AG10803 (cell line): Measurements from ENCODE around the gene RMND5B.
"Not testable (repeated sequence)": the region's sequence is repeated elsewhere in the genome, so short reads cannot be mapped to it uniquely, and the experiment has no call there.

Source experiments
- DNase-seq: peaks from one replicate; pipeline ENCODE4 v3.0.0; 2010; ENCODE audit warnings: low read depth
- H3K4me3 ChIP-seq: 2 replicates; pipeline ENCODE4 v1.5.1; 2011; ENCODE audit warnings: mild to moderate bottlenecking, low read length, control low read depth
- TF ChIP-seq, protein P1 (sequence below): conservative IDR thresholded peaks from 2 replicates; pipeline ENCODE4 v1.5.1; 2011; ENCODE audit warnings: mild to moderate bottlenecking, low read length, control low read depth, inconsistent platforms

Gene RMND5B

GRCh38 chr5:178123966-178124925 lies 6.6 kb upstream of the RMND5B start:
- TF ChIP-seq, protein P1, sequence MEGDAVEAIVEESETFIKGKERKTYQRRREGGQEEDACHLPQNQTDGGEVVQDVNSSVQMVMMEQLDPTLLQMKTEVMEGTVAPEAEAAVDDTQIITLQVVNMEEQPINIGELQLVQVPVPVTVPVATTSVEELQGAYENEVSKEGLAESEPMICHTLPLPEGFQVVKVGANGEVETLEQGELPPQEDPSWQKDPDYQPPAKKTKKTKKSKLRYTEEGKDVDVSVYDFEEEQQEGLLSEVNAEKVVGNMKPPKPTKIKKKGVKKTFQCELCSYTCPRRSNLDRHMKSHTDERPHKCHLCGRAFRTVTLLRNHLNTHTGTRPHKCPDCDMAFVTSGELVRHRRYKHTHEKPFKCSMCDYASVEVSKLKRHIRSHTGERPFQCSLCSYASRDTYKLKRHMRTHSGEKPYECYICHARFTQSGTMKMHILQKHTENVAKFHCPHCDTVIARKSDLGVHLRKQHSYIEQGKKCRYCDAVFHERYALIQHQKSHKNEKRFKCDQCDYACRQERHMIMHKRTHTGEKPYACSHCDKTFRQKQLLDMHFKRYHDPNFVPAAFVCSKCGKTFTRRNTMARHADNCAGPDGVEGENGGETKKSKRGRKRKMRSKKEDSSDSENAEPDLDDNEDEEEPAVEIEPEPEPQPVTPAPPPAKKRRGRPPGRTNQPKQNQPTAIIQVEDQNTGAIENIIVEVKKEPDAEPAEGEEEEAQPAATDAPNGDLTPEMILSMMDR, result no peak
- H3K4me3 ChIP-seq, result no peak overlapping the region
- DNase-seq, result no peak

GRCh38 chr5:178125253-178125906 lies 5.4 kb upstream of the RMND5B start:
- no peak overlapping the region for H3K4me3 ChIP-seq
- TF ChIP-seq, protein P1, result no peak
- no peak for DNase-seq

DNA sequence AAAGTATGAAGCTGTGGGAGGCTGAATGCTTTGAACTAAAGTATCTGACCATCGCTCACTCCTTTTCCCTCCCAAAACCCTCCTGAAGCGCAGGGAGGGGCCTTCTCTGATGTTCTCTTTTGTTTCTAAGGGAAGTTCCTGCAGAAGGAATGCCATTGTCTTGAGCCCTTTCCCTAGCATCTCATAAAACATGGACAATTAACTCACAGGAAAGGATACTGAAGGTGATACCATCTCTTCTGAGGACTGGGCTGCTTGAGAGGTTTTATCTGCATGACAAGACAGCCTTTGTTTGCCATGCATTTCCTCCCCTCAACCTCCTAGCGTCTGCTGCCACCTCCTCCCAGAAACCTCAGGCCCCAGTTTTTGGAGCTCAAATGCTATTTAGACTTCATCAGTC lies 4.3 kb upstream of the RMND5B start:
- DNase-seq, result no peak
- TF ChIP-seq, protein P1, result no peak
- no peak overlapping the region for H3K4me3 ChIP-seq

- H3K4me3 ChIP-seq, result not testable (repeated sequence)
- DNase-seq, result peak; percentile 5
Observed at GRCh38 chr5:178127300-178128009, 3.4 kb upstream of the RMND5B start.

GRCh38 chr5:178129296-178129695 lies 1.5 kb upstream of the RMND5B start:
- no peak for DNase-seq
- TF ChIP-seq, protein P1, result no peak

DNA sequence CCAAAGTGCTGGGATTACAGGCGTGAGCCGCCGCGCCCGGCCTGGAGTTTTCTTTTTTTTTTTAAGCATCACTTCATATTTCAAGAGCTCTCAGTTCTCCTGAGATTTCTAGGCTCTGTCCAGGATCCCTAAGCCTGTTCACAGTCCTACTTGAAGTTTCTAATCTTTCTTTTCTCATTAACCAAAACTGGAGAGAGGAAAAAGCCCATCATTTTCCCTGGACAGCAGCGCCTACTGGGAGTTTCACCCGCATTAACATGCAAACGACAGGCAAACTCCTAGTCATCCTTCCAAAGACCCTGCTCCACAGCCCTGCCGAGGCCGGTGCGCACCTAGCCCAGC lies 609 bp upstream of the RMND5B start:
- peak; percentile 15 for DNase-seq
- H3K4me3 ChIP-seq, result peak overlapping the region; percentile 63

More at GRCh38 chr5:178129296-178129695, 1.5 kb upstream of the RMND5B start:
- no peak overlapping the region for H3K4me3 ChIP-seq

DNA sequence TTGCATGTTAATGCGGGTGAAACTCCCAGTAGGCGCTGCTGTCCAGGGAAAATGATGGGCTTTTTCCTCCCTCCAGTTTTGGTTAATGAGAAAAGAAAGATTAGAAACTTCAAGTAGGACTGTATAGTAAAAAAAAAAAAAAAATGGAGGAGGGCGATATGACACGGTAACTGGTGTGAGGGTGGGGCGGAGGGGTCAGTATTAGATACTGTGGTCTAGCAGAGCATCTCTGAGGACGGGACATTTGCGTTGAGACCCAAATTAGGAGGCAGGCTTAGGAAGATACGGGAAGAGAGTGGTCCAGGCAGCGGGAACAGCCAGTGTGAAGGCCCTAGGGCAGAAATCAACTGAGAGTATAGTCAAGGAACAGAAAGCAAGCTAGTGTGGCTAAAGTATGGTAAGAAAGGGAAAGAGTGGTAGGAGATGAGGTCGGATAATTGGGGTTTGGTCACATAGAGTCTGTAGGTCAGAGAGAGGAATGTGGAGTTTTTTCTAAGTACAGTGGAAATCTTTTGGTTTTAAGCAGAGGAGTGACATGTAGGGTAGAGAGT lies 707 bp downstream of the RMND5B start:
- H3K4me3 ChIP-seq, result peak overlapping the region; percentile 81
- TF ChIP-seq, protein P1, result no peak
- no peak for DNase-seq
